Measurements from ENCODE around the gene ASB10.

The ASB10 gene

GRCh38 chr7:151210087-151210854 is 23.2 kb upstream of the ASB10 start, which contains the start of gene H2BK1:
Gene H2BK1, minus strand, starts transcription at chr7:151210488. Its CDS starts 170 bp downstream, at chr7:151210318.
- DNase-seq (ENCODE audit: low read depth in 2 of 2) = no peak

- DNase-seq (ENCODE audit: low read depth in 2 of 2) = no peak
These were observed 22.5 kb upstream of the ASB10 start for GRCh38 chr7:151209588-151209987.

- no peak for DNase-seq (ENCODE audit: low read depth in 2 of 2)
These were observed 21.3 kb upstream of the ASB10 start for GRCh38 chr7:151208253-151208862.

- no peak for DNase-seq (ENCODE audit: low read depth in 2 of 2)
These were observed 20.8 kb upstream of the ASB10 start for GRCh38 chr7:151207804-151208203.

GRCh38 chr7:151207315-151207714 is 20.3 kb upstream of the ASB10 start:
- no peak for DNase-seq (ENCODE audit: low read depth in 2 of 2)

- DNase-seq (ENCODE audit: low read depth in 2 of 2) = no peak
These were observed 19.9 kb upstream of the ASB10 start for GRCh38 chr7:151206914-151207313.

- no peak for DNase-seq (ENCODE audit: low read depth in 2 of 2)
These were observed 18.7 kb upstream of the ASB10 start for GRCh38 chr7:151205730-151206129.

- no peak for DNase-seq (ENCODE audit: low read depth in 2 of 2)
These were observed 17.5 kb upstream of the ASB10 start for GRCh38 chr7:151204383-151205032.

GRCh38 chr7:151202836-151203235 is 15.8 kb upstream of the ASB10 start:
- DNase-seq (ENCODE audit: low read depth in 2 of 2) = no peak

- no peak for DNase-seq (ENCODE audit: low read depth in 2 of 2)
These were observed 14.7 kb upstream of the ASB10 start for GRCh38 chr7:151201751-151202150.

GRCh38 chr7:151201344-151201743 is 14.3 kb upstream of the ASB10 start:
- no peak for DNase-seq (ENCODE audit: low read depth in 2 of 2)

- DNase-seq (ENCODE audit: low read depth in 2 of 2) = no peak
These were observed 12.1 kb upstream of the ASB10 start for GRCh38 chr7:151198945-151199848.

GRCh38 chr7:151197932-151198331 is 10.9 kb upstream of the ASB10 start:
- no peak for DNase-seq (ENCODE audit: low read depth in 2 of 2)

- no peak for DNase-seq (ENCODE audit: low read depth in 2 of 2)
These were observed 8.8 kb upstream of the ASB10 start for GRCh38 chr7:151195616-151196450.

- no peak for DNase-seq (ENCODE audit: low read depth in 2 of 2)
These were observed 7.1 kb upstream of the ASB10 start for GRCh38 chr7:151194188-151194587.

GRCh38 chr7:151193203-151193978 is 6.3 kb upstream of the ASB10 start:
- no peak for DNase-seq (ENCODE audit: low read depth in 2 of 2)

- no peak for DNase-seq (ENCODE audit: low read depth in 2 of 2)
These were observed 5.0 kb upstream of the ASB10 start for GRCh38 chr7:151192002-151192539.

- no peak for DNase-seq (ENCODE audit: low read depth in 2 of 2)
These were observed 4.5 kb upstream of the ASB10 start for GRCh38 chr7:151191544-151191943.

- DNase-seq (ENCODE audit: low read depth in 2 of 2) = no peak
These were observed 2.0 kb upstream of the ASB10 start for GRCh38 chr7:151189038-151189437.

GRCh38 chr7:151188252-151188542 is 1.1 kb upstream of the ASB10 start:
- DNase-seq (ENCODE audit: low read depth in 2 of 2) = no peak

Data from activated CD8-positive, alpha-beta memory T cell treated with anti-CD3 and anti-CD28 coated beads for 4 hours (primary cell).